MM.1S (cell line): ENCODE measurements around the gene ELAVL4.

Source experiments
- EZH2 ChIP-seq: fragments of 300-600 bp; sonication (generic); optimal IDR thresholded peaks from 2 replicates; pipeline ENCODE3; 2017; ENCODE audit warnings: low read depth, mild to moderate bottlenecking, antibody characterized with exemption, low read length, mixed read lengths
- EZH2phosphoT487 ChIP-seq: fragments of 300-600 bp; sonication (generic); IDR thresholded peaks from 2 replicates; pipeline ENCODE4 v1.6.1; 2018; ENCODE audit warnings: antibody characterized with exemption, low read length
- TF ChIP-seq, protein P1 (sequence below): fragments of 300-600 bp; sonication (generic); IDR thresholded peaks from 2 replicates; pipeline ENCODE4 v1.5.1; 2016; ENCODE audit warnings: antibody characterized with exemption, low read length, mixed read lengths

DNA sequence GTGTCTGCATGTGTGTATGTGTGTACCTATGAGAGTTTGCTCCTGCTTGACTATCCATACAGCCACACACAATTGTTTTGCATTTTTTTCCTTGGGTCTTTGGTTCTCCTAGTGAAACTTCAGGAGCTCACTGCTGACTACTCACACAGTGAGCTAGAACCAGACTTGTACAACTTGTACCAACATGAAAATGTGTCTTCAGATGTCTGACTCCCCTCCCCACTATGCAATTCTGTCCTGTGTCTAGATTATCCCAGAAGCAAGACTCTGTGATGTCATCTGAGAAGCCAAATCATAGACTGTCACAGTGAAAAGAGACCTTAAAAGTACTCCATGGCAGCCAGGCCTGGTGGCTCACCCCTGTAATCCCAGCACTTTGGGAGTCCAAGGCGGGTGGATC lies 49.7 kb downstream of the ELAVL4 start:
- TF ChIP-seq, protein P1, sequence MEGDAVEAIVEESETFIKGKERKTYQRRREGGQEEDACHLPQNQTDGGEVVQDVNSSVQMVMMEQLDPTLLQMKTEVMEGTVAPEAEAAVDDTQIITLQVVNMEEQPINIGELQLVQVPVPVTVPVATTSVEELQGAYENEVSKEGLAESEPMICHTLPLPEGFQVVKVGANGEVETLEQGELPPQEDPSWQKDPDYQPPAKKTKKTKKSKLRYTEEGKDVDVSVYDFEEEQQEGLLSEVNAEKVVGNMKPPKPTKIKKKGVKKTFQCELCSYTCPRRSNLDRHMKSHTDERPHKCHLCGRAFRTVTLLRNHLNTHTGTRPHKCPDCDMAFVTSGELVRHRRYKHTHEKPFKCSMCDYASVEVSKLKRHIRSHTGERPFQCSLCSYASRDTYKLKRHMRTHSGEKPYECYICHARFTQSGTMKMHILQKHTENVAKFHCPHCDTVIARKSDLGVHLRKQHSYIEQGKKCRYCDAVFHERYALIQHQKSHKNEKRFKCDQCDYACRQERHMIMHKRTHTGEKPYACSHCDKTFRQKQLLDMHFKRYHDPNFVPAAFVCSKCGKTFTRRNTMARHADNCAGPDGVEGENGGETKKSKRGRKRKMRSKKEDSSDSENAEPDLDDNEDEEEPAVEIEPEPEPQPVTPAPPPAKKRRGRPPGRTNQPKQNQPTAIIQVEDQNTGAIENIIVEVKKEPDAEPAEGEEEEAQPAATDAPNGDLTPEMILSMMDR, result no peak
- TF ChIP-seq EZH2phosphoT487 (no peak), EZH2 (no peak)
